GM12878 (cell line): Measurements from ENCODE around the gene EXOSC10. TPM values are rescaled to one million over a fixed set of nuclear protein-coding genes. Genes with fewer than 3 reads are reported as not detected.

ENCODE experiments used
- ATF7 ChIP-seq: fragments of 450-650 bp; IDR thresholded peaks from 2 replicates; pipeline ENCODE4 v1.6.1; 2016; ENCODE audit warnings: low read depth, mild to moderate bottlenecking
- CBX3 ChIP-seq: fragments of 200-600 bp; sonication (generic); IDR thresholded peaks from 2 replicates; pipeline ENCODE4 v1.6.1; 2016; ENCODE audit warnings: low read depth, borderline replicate concordance
- CBX5 ChIP-seq: sonication (generic); IDR thresholded peaks from 2 replicates; pipeline ENCODE4 v1.6.1; 2016; ENCODE audit warnings: low read depth, moderate library complexity, mild to moderate bottlenecking, inconsistent platforms
- CEBPB ChIP-seq, 2 experiments: fragments of 150-350 bp in 1 of 2; IDR thresholded peaks; 2 replicates each; pipeline ENCODE4 v1.6.1; 2012 to 2014; ENCODE audit warnings: low read depth in 2 of 2, low read length in 2 of 2, borderline replicate concordance in 1 of 2, inconsistent platforms in 1 of 2
- CHD2 ChIP-seq: IDR thresholded peaks from 2 replicates; pipeline ENCODE4 v1.6.1; 2011; ENCODE audit warnings: low read depth, low read length, improper control_type of control experiment, borderline replicate concordance
- CREB1 ChIP-seq: IDR thresholded peaks from 2 replicates; pipeline ENCODE4 v1.6.1; 2012; ENCODE audit warnings: low read depth, mild to moderate bottlenecking, inconsistent platforms
- FOS ChIP-seq: IDR thresholded peaks from 3 replicates; pipeline ENCODE4 v1.6.1; 2011; ENCODE audit warnings: borderline replicate concordance; ENCODE audit not compliant: insufficient read length; ENCODE audit errors: extremely low read depth
- GABPA ChIP-seq: IDR thresholded peaks from 2 replicates; pipeline ENCODE4 v1.6.1; 2014; ENCODE audit warnings: antibody characterized with exemption, low read depth, mild to moderate bottlenecking, inconsistent platforms
- HCFC1 ChIP-seq: fragments of 150-350 bp; IDR thresholded peaks from 2 replicates; pipeline ENCODE4 v1.6.1; 2014; ENCODE audit warnings: low read length
- MEF2A ChIP-seq: IDR thresholded peaks from 2 replicates; pipeline ENCODE4 v1.6.1; 2011; ENCODE audit warnings: low read depth, mild to moderate bottlenecking, low read length, moderate library complexity; ENCODE audit not compliant: insufficient read depth
- MYC ChIP-seq: IDR thresholded peaks from 2 replicates; pipeline ENCODE4 v1.6.1; 2011; ENCODE audit warnings: mild to moderate bottlenecking, low read length, moderate library complexity, inconsistent platforms; ENCODE audit not compliant: insufficient read depth, insufficient replicate concordance, insufficient read length, severe bottlenecking
- NFYB ChIP-seq: IDR thresholded peaks from 2 replicates; pipeline ENCODE4 v1.6.1; 2011; ENCODE audit warnings: low read depth, mild to moderate bottlenecking, low read length, improper control_type of control experiment, moderate library complexity; ENCODE audit not compliant: insufficient read depth
- NKRF ChIP-seq: fragments of 450-650 bp; conservative IDR thresholded peaks from 2 replicates; pipeline ENCODE4 v1.6.1; 2017; ENCODE audit warnings: mild to moderate bottlenecking, moderate library complexity
- POLR2A ChIP-seq: IDR thresholded peaks from 2 replicates; pipeline ENCODE4 v1.6.1; 2011; ENCODE audit warnings: low read depth, mild to moderate bottlenecking, low read length
- POLR2AphosphoS5 ChIP-seq: IDR thresholded peaks from 2 replicates; pipeline ENCODE4 v1.6.1; 2011; ENCODE audit warnings: mild to moderate bottlenecking, low read length, inconsistent platforms
- RCOR1 ChIP-seq: conservative IDR thresholded peaks from 2 replicates; pipeline ENCODE4 v1.6.1; 2012; ENCODE audit warnings: low read depth, low read length, improper control_type of control experiment
- SMARCA5 ChIP-seq: fragments of 450-650 bp; IDR thresholded peaks from 2 replicates; pipeline ENCODE4 v1.6.1; 2017; ENCODE audit warnings: mild to moderate bottlenecking
- SMC3 ChIP-seq: IDR thresholded peaks from 2 replicates; pipeline ENCODE4 v1.6.1; 2011; ENCODE audit warnings: low read length, improper control_type of control experiment, borderline replicate concordance
- SP1 ChIP-seq: IDR thresholded peaks from one replicate; pipeline ENCODE4 v1.6.1; 2011; ENCODE audit warnings: low read depth, low read length
- SREBF2 ChIP-seq: IDR thresholded peaks from 2 replicates; pipeline ENCODE4 v1.6.1; 2012; ENCODE audit warnings: mild to moderate bottlenecking, low read length
- STAT3 ChIP-seq: IDR thresholded peaks from 2 replicates; pipeline ENCODE4 v1.6.1; 2011; ENCODE audit warnings: low read depth, low read length, improper control_type of control experiment
- TBL1XR1 ChIP-seq: IDR thresholded peaks from 2 replicates; pipeline ENCODE4 v1.6.1; 2012; ENCODE audit warnings: low read depth, low read length, improper control_type of control experiment
- ZNF24 ChIP-seq: fragments of 450-650 bp; IDR thresholded peaks from 2 replicates; pipeline ENCODE4 v1.6.1; 2017; ENCODE audit warnings: antibody characterized with exemption, mild to moderate bottlenecking
- ZNF274 ChIP-seq: IDR thresholded peaks from one replicate; pipeline ENCODE4 v1.8.0; 2011; ENCODE audit not compliant: insufficient read length, insufficient read depth
- ZNF384 ChIP-seq: IDR thresholded peaks from 2 replicates; pipeline ENCODE4 v1.6.1; 2012; ENCODE audit warnings: low read depth, mild to moderate bottlenecking, low read length, improper control_type of control experiment, borderline replicate concordance
- ZNF622 ChIP-seq: fragments of 450-650 bp; IDR thresholded peaks from 2 replicates; pipeline ENCODE4 v1.6.1; 2017; ENCODE audit warnings: mild to moderate bottlenecking, inconsistent platforms
- ZZZ3 ChIP-seq: IDR thresholded peaks from 2 replicates; pipeline ENCODE4 v1.6.1; 2011; ENCODE audit warnings: low read depth; ENCODE audit not compliant: control insufficient read depth, insufficient read length
- polyA plus RNA-seq, 11 experiments: library from polyadenylated mRNA; depleted of rRNA in 4 of 11; unstranded in 6 of 11; stranded (reverse) in 5 of 11; fragments of >200 nt; fragmentation: Nextera tagmentation in 4 of 11; fragmentation: Illumina TruSeq in 1 of 11; extraction: Ambion mirVana in 4 of 11; extraction: Trizol in 1 of 11; gene quantifications; 1 replicate in 1 of 11; 2 replicates in 10 of 11; pipeline versions ENCODE4 v1.2.1 to v1.2.3, GENCODE V29; 2011 to 2016; ENCODE audit warnings: inconsistent platforms in 2 of 11, missing spikeins in 2 of 11, low read depth in 1 of 11
- total RNA-seq, 4 experiments: library from RNA; depleted of rRNA in 3 of 4; stranded (reverse); fragments of >200 nt in 3 of 4; fragmentation: Illumina TruSeq in 1 of 4; extraction: Trizol in 1 of 4; gene quantifications; 2 replicates each; pipeline versions ENCODE4 v1.2.1 to v1.2.3, GENCODE V29; 2013 to 2021
- TF ChIP-seq, protein P1 (sequence below), 3 experiments: IDR thresholded peaks in 2 of 3; conservative IDR thresholded peaks in 1 of 3; 2 replicates each; pipeline ENCODE4 v1.5.1; 2011; ENCODE audit warnings: low read depth in 3 of 3, low read length in 3 of 3, mild to moderate bottlenecking in 3 of 3, control low read depth in 2 of 3, moderate library complexity in 2 of 3, inconsistent platforms in 1 of 3, mixed read lengths in 1 of 3; ENCODE audit not compliant: control insufficient read depth in 2 of 3, insufficient read depth in 1 of 3; ENCODE audit errors: extremely low read depth in 1 of 3
- TF ChIP-seq, protein P2 (sequence below): IDR thresholded peaks from 2 replicates; pipeline ENCODE4 v1.6.1; 2012; ENCODE audit warnings: low read depth, low read length, improper control_type of control experiment

EXOSC10 gene
- total and polyA plus RNA-seq, 10 of the 15 experiments (the other 5 are each of a cell fraction or from before 2014, with no cell fraction given): 16.2 to 86.5 (median 66.4) TPM

DNA sequence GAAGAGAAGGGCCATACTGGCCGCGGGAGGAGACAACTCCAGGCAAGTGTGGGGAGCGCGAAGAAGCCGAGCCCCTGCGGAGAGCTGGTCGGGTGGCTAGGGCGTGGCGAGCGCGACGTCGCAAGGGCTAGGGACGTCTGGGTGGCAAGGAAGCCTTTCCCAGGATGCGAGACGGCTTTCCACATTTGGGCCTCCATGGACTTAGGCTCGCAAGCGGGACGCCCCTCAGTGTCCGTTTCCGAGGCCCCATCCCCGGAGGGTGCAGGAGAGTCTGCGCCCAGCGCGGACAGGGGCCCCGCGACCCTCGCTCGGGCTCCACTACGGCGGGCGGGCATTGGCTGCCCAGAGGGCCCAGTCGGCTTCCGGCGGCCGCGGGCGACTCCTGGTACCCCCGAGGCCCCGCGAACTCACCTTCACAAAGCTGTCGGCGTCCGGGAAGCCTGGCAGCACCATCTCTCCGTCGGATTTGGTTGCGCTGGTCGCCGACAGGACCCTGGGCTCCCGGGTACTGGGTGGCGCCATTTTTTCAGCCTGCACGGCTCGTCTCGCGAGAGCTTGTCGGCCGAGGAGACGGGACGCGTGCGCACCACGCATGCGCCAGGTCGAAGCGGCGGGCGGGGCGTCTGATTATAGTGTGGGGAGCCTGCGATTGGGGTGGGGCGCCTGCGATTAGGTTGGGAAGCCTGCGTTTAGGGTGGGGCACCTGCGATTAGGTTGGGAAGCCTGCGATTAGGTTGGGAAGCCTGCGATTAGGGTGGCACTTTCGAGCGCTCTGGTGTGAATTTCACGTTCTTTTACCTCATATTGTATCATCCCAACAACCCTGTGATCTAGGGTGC lies at the start of gene EXOSC10 (continued):
- TF ChIP-seq NKRF: peak; percentile 83
- no peak for TF ChIP-seq STAT3
- no peak for TF ChIP-seq GABPA
- TF ChIP-seq TBL1XR1: no peak
- TF ChIP-seq SREBF2: no peak
- TF ChIP-seq ZNF384: no peak
- TF ChIP-seq MEF2A: no peak
- no peak for TF ChIP-seq ZZZ3
- no peak for TF ChIP-seq CREB1
- TF ChIP-seq FOS: no peak
- TF ChIP-seq CEBPB (IDR thresholded peaks at IDR 0.05; ENCODE audit: borderline replicate concordance in 1 of 2, low read depth in 2 of 2, low read length in 2 of 2): no peak
- TF ChIP-seq CBX3: no peak
- TF ChIP-seq, protein P1, sequence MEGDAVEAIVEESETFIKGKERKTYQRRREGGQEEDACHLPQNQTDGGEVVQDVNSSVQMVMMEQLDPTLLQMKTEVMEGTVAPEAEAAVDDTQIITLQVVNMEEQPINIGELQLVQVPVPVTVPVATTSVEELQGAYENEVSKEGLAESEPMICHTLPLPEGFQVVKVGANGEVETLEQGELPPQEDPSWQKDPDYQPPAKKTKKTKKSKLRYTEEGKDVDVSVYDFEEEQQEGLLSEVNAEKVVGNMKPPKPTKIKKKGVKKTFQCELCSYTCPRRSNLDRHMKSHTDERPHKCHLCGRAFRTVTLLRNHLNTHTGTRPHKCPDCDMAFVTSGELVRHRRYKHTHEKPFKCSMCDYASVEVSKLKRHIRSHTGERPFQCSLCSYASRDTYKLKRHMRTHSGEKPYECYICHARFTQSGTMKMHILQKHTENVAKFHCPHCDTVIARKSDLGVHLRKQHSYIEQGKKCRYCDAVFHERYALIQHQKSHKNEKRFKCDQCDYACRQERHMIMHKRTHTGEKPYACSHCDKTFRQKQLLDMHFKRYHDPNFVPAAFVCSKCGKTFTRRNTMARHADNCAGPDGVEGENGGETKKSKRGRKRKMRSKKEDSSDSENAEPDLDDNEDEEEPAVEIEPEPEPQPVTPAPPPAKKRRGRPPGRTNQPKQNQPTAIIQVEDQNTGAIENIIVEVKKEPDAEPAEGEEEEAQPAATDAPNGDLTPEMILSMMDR (IDR thresholded peaks at IDR 0.05 in 2 of 3, conservative IDR thresholded peaks at IDR 0.05 in 1 of 3; ENCODE audit: control insufficient read depth in 2 of 3, extremely low read depth in 1 of 3, insufficient read depth in 1 of 3, low read depth in 3 of 3, low read length in 3 of 3): no peak
- TF ChIP-seq RCOR1: no peak
- TF ChIP-seq, protein P2, sequence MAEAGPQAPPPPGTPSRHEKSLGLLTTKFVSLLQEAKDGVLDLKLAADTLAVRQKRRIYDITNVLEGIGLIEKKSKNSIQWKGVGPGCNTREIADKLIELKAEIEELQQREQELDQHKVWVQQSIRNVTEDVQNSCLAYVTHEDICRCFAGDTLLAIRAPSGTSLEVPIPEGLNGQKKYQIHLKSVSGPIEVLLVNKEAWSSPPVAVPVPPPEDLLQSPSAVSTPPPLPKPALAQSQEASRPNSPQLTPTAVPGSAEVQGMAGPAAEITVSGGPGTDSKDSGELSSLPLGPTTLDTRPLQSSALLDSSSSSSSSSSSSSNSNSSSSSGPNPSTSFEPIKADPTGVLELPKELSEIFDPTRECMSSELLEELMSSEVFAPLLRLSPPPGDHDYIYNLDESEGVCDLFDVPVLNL: 0 out of 2 replicates have a peak, but pooled peaks have one; percentile 50
- no peak for TF ChIP-seq ZNF274
- no peak for TF ChIP-seq ZNF24
- TF ChIP-seq POLR2A: peak; percentile 87
- TF ChIP-seq ZNF622: no peak
- TF ChIP-seq POLR2AphosphoS5: peak; percentile 82
- TF ChIP-seq MYC: no peak
- TF ChIP-seq SP1: no peak
- TF ChIP-seq CHD2: peak; percentile 98
- TF ChIP-seq SMC3: no peak
- no peak for TF ChIP-seq NFYB
- TF ChIP-seq HCFC1: peak; percentile 44
- TF ChIP-seq ATF7: no peak
- TF ChIP-seq SMARCA5: no peak
- TF ChIP-seq CBX5: no peak
